HepG2 (cell line): ENCODE results near the gene NKX2-2.

Experiments used
- CTCF ChIP-seq: sonication (generic); formaldehyde crosslinking; IDR thresholded peaks from 2 replicates; pipeline ENCODE4 v1.5.0; 2020; ENCODE audit warnings: mild to moderate bottlenecking, missing genetic modification reagents, moderate library complexity
- HOXA7 ChIP-seq: sonication (generic); formaldehyde crosslinking; IDR thresholded peaks from 2 replicates; pipeline ENCODE4 v1.8.1; 2022; ENCODE audit warnings: mild to moderate bottlenecking, missing genetic modification reagents, moderate library complexity
- MAX ChIP-seq: IDR thresholded peaks from 2 replicates; pipeline ENCODE4 v1.6.1; 2012; ENCODE audit warnings: inconsistent platforms
- MED13 ChIP-seq: sonication (generic); formaldehyde crosslinking; IDR thresholded peaks from 2 replicates; pipeline ENCODE4 v1.5.0; 2020; ENCODE audit warnings: missing genetic modification reagents
- MEIS2 ChIP-seq: sonication (generic); formaldehyde crosslinking; IDR thresholded peaks from 2 replicates; pipeline ENCODE4 v1.9.0; 2021; ENCODE audit warnings: mild to moderate bottlenecking, missing genetic modification reagents
- RERE ChIP-seq: IDR thresholded peaks from 2 replicates; pipeline ENCODE4 v1.6.1; 2016; ENCODE audit warnings: low read depth, missing genetic modification reagents, missing compliant biosample characterization
- RNF2 ChIP-seq: fragments of 450-650 bp; conservative IDR thresholded peaks from 2 replicates; pipeline ENCODE4 v1.6.1; 2016; ENCODE audit warnings: low read depth
- TSC22D2 ChIP-seq: sonication (generic); formaldehyde crosslinking; IDR thresholded peaks from 2 replicates; pipeline ENCODE4 v1.5.1; 2020; ENCODE audit warnings: missing genetic modification reagents, mild to moderate bottlenecking, borderline replicate concordance
- ZBTB4 ChIP-seq: sonication (generic); formaldehyde crosslinking; IDR thresholded peaks from 2 replicates; pipeline ENCODE4 v1.4.0; 2020; ENCODE audit warnings: missing genetic modification reagents, mild to moderate bottlenecking, borderline replicate concordance
- TF ChIP-seq, protein P1 (sequence below): IDR thresholded peaks from 2 replicates; pipeline ENCODE4 v1.6.1; 2016; ENCODE audit warnings: mild to moderate bottlenecking, missing biosample characterization, missing genetic modification reagents
- TF ChIP-seq, protein P2 (sequence below): sonication (generic); formaldehyde crosslinking; IDR thresholded peaks from 2 replicates; pipeline ENCODE4 v1.4.0; 2020; ENCODE audit warnings: missing genetic modification reagents, borderline replicate concordance

DNA sequence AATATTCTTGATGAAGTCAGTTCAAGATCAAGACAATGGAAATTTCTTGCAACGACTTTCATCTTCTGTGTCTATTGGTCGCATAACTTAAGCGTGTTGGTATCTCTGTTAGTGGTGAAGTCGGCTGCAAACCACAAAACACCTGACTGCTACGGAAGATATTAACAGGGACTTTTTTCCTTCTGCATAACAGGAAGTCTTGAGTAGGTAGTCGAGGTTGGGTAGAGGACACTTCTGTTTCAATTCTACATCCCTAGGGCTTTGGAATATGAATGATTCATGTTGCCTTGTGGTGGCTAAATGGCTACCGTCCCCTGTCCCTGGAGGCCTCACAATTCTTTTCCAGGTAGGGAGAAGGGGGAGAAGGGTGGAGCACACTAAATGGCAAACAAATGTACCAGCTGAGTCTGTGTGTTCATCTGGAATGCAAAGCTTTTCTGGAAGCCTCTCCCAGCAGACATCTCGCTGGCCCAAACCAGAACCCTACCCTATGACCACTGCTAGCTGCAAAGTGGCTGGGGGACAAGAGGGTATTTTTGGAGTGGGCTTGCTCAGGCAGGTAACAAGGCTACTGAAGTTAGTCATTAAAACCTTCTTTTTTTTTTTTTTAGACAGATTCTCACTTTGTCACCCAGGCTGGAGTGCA is 34.6 kb upstream of the NKX2-2 start:
- TF ChIP-seq RERE = no peak
- no peak for TF ChIP-seq CTCF (CRISPR knock-in tag)
- TF ChIP-seq, protein P1, sequence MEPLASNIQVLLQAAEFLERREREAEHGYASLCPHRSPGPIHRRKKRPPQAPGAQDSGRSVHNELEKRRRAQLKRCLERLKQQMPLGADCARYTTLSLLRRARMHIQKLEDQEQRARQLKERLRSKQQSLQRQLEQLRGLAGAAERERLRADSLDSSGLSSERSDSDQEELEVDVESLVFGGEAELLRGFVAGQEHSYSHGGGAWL (CRISPR knock-in tag) = no peak
- TF ChIP-seq MED13 (CRISPR knock-in tag) = no peak
- TF ChIP-seq MAX = no peak
- TF ChIP-seq, protein P2, sequence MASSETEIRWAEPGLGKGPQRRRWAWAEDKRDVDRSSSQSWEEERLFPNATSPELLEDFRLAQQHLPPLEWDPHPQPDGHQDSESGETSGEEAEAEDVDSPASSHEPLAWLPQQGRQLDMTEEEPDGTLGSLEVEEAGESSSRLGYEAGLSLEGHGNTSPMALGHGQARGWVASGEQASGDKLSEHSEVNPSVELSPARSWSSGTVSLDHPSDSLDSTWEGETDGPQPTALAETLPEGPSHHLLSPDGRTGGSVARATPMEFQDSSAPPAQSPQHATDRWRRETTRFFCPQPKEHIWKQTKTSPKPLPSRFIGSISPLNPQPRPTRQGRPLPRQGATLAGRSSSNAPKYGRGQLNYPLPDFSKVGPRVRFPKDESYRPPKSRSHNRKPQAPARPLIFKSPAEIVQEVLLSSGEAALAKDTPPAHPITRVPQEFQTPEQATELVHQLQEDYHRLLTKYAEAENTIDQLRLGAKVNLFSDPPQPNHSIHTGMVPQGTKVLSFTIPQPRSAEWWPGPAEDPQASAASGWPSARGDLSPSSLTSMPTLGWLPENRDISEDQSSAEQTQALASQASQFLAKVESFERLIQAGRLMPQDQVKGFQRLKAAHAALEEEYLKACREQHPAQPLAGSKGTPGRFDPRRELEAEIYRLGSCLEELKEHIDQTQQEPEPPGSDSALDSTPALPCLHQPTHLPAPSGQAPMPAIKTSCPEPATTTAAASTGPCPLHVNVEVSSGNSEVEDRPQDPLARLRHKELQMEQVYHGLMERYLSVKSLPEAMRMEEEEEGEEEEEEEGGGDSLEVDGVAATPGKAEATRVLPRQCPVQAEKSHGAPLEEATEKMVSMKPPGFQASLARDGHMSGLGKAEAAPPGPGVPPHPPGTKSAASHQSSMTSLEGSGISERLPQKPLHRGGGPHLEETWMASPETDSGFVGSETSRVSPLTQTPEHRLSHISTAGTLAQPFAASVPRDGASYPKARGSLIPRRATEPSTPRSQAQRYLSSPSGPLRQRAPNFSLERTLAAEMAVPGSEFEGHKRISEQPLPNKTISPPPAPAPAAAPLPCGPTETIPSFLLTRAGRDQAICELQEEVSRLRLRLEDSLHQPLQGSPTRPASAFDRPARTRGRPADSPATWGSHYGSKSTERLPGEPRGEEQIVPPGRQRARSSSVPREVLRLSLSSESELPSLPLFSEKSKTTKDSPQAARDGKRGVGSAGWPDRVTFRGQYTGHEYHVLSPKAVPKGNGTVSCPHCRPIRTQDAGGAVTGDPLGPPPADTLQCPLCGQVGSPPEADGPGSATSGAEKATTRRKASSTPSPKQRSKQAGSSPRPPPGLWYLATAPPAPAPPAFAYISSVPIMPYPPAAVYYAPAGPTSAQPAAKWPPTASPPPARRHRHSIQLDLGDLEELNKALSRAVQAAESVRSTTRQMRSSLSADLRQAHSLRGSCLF (CRISPR knock-in tag) = no peak
- no peak for TF ChIP-seq ZBTB4 (CRISPR knock-in tag)
- no peak for TF ChIP-seq HOXA7 (CRISPR knock-in tag)
- TF ChIP-seq RNF2 = no peak
- no peak for TF ChIP-seq TSC22D2 (CRISPR knock-in tag)
- no peak for TF ChIP-seq MEIS2
